GM21360 (cell line): ENCODE results near the gene GMPR.

ENCODE experiments used
- ATAC-seq: cut with Tn5 transposase; IDR thresholded peaks from one replicate; pipeline ENCODE4 v1.9.1; 2021; ENCODE audit warnings: mild to moderate bottlenecking, moderate library complexity; ENCODE audit not compliant: unreplicated experiment

The GMPR gene

DNA sequence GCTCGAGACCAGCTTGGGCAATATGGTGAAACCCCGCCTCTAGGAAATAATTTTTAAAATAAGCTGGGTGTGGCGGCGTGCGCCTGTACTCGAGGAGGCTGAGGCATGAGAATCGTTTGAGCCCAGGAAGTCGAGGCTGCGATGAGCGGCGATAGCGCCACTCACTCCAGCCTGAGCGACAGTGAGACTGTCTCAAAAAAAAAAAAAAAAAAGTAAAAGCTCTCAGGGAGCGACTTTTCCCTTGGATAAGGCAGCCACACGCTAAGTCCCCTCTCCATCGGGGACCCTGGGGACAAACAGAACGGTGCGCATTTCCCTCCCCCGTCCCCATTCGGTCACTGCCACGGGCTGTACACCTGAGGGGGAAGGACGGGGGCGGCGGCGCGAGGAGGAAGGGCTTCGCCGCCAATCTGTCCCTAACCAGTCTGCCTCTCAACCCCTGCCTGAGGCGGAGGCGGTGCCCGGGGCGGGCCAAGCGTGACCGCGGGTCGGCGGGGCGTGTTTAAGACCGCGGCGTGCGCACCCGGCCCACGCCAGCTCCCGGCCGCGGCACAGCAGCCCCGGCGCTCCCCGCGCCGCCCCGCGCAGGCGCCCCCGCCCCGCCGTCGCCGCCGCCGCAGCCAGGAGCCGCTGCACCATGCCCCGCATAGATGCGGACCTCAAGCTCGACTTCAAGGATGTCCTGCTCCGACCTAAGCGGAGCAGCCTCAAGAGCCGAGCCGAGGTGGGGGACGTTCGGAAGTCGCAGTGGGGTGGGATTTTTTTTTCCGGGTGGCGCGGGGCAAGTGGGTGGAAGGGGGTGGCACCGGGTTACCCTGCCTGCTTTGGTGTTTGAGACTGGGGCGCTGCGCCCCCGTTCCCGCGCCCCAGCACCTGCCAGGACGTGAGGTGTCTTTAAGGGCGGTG is at the start of gene GMPR:
GMPR (plus strand) TSS at position 531 of the 906 bp plus-strand sequence; CDS start at position 638, 107 bp downstream.
- ATAC-seq, result peak; percentile 60

DNA sequence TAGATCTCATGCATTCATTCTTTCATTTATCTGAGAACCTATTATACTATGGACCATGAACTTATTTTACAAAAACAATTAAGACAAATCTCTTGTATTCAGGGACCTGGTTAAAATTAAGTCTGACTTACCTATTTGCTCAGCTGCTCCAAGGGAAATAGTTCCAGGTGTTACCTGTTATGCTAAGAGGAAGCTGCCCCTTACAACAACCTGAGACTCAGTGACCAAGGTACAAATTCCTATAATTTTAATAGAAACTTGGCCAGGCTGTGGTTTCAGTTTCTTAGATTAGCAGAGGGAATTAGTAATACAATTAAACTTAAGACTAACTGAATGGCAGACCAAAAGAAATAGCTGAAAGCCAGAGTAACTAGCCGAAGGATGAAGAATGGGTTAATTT is 48.2 kb upstream of the GMPR start:
- no peak for ATAC-seq

DNA sequence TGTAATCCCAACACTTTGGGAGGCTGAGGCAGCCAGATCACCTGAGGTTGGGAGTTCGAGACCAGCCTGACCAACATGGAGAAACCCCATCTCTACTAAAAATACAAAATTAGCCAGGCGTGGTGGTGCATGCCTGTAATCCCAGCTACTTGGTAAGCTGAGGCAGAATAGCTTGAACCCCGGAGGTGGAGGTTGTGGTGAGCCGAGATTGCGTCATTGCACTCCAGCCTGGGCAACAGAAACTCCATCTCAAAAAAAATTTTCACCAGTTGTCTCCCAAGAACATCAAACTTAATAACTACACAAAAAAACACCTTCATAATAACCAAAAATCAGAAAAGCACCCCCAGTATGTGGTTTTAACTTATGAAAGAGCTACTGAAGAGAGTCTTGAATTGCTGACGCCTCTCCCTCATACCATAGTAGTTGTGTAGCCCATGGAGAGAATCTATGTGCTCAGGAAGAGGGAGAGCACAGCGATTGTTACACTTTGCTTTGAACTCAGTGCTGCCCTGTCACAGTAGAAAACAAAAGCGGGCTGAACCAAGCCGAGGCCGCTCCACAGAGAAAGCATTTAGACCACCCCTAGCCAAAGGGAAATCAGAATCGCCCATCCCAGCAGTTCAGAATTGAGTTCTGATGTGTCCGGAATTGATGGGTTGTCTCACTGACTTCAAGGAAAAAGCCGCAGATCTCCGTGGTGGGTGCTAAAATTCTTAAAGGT is 42.0 kb upstream of the GMPR start:
- no peak for ATAC-seq

DNA sequence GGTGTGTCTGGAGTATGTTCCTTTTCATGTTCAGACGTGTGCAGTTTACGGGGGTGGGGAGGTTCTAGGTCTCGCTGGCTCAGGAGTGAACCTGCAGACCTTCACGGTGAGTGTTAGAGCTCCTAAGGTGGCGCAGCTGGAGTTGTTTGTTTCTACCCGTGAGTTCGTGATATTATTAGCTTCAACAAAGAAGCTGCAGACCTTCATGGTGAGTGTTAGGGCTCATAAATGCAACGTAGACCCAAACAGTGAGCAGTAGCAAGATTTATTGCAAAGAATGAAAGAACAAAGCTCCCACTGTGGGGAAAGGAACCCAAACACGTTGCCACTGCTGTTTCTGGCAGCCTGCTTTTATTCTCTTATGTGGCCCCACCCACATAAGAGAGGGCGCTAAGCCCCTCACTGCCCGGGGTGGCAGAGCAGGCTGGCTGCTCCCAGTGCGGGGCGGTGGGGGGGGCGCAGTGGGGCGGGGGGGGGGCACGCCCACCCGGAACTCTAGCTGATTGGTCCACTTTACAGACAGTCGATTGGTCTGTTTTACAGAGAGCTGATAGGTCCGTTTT is 41.3 kb upstream of the GMPR start:
- no peak for ATAC-seq

DNA sequence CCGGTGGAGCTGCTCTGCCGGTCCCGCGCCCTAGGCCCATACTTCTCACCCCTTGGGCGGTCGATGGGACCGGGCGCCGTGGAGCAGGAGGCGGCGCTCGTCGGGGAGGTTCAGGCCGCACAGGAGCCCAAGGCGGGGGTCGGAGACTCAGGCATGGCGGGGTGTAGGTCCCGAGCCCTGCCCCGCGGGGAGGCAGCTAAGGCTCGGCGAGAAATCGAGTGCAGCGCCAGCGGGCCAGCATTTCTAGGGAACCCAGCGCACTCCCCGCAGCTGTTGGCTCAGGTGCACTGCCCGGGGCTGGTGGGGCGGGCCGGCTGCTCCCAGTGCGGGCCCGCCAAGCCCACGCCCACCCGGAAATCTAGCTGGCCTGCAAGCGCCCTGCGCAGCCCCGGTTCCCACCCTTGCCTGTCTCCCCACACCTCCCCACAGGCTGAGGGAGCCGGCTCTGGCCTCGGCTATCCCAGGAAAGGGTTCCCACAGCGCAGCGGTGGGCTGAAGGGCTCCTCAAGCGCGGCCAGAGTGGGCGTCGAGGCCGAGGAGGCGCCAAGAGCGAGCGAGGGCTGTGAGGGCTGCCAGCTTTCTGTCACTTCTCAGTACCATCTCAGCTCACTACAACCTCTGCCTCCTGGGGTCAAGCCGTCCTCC is 40.2 kb upstream of the GMPR start:
- no peak for ATAC-seq

DNA sequence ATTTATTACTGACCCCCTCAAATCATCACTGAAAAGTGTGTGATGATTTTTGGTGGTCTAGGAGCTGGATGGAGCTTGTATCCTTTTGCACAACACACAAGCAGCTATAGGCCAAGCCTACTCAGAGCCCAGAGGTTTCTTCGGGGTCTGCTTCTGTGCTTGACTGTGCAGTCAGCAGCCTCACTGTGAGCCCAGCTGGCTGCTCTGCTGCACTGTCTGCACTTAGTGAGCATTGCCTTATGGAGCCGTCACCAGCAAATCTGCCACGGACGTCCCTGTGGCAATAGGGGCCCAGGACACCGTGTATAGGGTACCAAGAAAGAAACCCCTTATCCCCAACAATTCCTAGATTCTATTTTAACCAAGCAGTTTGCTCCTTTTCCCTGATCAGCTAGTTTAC is 38.6 kb upstream of the GMPR start:
- ATAC-seq, result no peak

DNA sequence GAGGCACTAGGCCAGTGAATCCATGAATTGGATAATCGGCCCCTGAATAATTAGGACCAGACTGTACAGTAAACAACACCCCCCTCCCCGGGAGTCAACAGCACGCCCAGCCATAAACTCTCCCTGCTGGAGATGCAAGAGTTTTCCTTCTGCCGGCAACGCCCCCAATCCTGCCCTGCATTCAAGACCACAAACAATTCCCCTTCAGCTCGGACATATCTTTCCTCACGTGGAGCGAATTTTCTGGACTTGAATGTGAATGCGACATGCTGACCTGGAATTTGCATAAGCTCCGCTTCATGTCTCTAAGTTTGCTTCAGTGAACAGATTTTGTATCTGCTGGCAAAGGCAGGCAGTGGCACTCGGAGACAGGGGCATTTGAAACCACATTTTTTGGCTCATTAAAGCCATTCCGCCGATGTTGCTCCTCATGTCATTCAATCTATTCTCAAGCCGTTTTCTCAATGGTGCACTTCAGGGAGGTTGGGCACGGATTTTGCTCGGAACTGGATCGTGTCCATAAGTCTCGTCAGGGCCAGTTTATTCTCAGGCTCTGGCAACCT is 38.0 kb upstream of the GMPR start:
- no peak for ATAC-seq

DNA sequence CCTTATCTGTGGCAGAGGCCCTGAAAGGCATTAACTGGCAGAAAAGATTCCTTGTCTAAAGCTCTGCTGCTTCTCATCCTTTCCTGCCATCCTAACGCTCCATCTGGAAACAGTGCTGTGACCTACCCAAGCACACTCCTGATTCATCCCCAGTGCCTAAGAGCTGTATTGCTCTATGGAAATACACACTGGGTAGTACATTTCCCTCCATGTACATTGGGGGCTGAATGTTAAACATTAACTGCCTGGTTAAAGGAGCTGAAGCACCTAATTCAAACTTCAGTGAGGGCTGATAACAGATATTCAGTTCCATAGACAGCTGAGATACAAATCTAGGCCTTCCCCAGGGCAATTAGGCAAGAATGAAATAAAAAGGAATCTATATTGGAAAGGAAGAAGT is 36.7 kb upstream of the GMPR start:
- ATAC-seq, result no peak

DNA sequence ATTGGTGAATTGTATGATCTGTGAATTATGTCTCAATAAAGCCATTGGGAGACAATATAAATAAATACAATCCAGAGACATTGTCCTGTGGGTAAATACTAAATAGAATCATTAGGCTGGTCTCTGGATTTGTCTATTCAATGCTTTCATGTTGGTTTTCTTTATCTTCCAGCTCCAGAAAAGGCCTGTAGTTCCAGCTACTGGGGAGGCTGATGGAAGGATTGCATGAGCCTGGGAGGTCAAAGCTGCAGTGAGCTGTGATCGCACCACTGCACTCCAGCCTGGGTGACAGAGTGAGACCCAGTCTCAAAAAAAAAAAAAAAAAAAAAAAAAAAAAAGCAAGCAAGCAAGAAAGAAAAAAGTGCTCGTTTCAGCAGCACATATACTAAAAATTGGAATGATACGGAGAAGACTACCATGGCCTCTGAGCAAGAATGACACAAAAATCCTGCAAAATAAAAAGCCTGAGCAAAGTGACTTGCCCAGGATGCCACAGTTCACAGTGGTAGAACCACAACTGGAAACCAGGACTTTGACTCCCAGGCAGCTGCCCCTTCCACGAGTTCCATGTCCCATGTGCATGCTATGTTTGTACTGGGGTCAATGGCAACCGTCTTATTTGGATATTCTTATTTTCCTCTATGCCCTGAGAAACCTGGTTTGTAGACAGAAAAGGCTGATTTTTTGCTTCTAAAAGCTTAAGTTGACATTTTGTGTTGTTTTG is 33.6 kb upstream of the GMPR start:
- peak; percentile 11 for ATAC-seq

DNA sequence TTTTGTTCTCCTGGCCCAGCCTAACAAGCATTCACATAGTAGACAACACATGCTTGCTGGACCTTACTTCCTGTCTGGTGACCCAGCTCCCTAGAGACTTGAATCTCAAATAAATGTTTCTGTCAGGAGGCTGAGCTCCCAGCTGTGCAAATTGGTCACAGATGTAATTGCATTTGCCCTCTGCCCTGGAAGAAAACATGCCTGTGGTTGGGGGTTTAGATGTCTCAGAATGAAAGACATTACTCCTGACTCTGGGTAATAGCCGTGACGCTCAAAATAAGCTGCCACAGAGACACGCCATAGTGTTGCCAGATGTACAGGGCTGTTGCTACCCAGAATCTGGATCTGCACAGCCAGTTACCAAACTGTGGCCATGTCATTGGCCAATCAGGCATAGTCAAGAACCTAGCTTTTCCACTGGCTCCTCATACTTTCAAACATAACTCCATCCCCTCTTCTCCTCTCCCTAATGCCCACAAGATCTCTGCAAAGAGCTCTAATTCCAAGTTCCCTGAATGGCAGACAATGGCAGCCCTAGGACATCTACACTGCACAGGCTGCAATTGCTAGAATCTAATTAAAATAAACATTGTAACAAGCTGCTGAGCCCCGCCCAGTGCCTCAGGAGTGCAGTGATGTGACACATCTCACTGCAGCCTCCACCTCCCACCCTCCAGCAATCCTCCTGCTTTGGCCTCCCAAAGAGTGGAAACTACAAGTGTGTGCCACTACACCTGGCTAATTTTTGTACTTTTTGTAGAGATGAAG is 32.8 kb upstream of the GMPR start:
- ATAC-seq, result peak; percentile 87

DNA sequence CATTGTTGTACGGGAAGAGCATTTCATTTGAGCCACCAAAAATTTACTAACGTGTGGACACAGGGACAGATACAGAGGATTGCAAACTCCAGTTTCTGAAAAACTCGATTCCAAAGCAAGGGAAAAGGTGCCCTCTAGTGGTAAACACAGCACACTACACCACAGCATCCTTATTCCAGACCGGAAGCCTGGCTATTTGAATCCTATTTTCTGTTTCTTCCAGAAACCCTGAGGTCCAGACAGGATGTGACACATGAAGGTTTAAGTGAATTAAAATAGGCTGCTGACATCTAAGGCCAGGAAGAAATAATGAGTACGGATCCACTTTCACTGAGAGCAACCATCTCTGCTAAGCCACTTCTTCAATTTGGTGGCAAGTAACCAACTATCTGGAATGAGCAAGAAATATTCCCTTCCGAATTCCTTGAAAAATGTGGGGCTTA is 31.8 kb upstream of the GMPR start:
- ATAC-seq, result no peak

DNA sequence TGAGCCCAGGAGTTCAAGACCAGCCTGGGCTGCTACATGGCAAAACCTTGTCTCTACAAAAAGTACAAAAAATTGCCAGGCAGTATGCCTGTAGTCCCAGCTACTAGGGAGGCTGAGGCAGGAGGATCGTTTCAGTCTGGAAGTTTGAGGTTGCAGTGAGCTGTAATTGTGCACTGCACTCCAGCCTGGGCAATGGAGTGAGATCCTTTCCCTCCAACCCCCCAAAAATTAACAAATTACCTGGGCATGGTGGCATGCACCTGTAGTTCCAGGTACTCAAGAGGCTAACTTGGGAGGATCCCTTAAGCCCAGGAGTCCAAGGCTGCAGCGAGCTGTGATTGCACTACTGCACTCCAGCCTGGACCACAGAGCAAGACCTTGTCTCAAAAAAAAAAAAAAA is 29.4 kb upstream of the GMPR start:
- ATAC-seq, result no peak

DNA sequence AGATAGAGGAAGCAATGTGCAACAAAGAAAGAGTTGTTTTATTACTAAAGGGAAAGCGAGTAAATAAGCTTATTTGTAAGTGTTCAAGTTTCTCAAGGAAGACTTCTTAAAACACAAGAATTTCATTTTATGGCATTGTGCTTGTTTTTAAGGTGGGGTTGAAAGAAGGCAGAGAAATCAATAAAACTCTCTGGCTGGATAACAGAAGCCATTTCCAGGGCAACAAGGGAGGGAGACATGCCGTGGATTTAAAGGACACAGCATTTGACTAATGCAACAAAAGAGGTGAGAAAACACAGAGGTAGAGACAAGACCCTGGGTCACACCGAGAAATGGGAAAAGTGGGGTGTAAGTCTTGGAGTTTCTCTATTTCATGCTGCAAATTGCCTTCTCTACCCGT is 28.8 kb upstream of the GMPR start:
- no peak for ATAC-seq

DNA sequence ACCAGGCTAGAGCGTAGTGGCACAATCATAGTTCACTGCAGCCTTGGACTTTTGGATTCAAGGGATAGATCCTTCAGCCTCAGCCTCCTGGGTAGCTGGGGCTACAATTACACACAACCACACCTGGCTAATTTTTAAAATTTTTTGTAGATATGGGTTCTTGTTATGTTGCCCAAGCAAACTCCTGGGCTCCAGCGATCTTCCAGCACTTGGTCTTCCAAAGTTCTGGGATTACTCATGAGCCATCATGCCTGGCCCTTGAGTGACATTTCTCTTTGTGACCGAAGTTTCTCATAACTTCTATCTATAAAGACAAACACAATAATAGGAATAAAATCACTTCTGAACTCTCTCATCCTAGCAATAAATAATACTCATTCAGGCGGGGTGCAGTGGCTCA is 26.1 kb upstream of the GMPR start:
- ATAC-seq, result no peak

DNA sequence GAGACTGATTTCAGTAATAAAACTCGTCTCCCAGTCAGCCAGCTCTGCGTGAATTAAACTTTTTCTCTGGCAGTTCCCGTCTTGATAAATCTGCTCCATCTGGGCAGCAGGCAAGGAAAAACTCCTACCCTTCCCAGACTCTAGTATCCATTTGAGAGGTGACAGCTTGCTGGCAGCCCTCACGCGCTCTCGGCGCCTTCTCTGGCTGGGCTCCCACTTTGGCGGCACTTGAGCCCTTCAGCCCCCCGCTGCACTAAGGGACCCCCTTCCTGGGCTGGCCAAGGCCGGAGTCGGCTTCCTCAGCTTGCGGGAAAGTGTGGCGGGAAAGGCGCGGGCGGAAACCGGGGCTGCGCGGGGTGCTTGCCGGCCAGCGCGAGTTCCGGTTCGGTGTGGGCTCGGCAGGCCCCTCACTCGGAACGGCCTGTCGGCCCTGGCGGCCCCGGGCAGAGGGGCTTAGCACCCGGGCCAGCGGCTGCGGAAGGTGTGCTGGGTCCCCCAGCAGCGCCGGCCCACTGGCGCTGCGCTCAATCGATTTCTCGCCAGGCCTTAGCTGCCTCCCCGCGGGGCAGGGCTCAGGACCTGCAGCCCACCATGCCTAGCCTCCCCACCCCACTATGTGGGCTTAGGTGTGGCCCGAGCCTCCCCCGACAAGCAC is 21.8 kb upstream of the GMPR start:
- ATAC-seq, result no peak

DNA sequence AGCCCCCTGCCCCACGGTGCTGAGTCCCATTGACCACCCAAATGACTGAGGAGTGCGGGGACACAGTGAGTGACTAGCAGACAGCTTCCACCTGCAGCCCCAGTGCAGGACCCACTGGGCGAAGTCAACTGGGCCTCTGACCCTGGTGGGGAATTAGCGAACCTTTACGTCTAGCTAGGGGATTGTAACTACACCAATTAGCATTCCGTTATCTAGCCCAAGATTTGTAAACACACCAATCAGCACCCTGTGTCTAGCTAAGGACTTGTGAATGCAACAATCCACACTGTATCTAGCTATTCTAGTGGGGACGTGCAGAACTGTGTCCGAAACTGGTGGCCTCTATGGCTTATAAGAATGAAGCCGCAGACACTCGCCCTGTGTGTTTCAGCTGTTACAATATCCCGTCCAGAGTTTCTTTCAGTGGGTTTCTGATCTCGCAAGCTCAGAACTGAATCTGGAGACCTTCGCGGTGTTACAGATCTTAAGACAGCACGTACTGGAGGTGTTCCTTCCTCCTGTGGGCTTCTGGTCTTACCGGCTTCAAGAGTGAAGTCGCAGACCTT is 21.1 kb upstream of the GMPR start:
- ATAC-seq, result no peak

DNA sequence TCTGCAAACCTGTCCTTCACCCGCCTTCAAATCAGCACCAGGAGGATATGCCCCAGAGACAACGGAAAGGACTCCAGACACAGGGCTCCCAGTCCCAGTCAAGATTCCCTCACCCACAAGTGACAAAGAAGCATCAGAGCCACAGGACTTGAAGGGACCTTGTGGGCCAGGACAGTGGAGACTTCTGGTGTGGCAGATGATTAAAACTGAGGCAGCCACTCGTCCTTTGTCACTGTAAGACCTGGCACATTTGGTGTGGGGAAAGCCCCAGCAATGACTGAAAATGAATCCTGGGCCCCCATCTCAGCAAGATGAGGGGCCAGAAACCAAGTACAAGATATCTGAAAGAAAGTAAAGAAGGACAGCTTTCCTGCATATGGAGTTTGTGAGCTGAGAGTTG is 15.6 kb upstream of the GMPR start:
- no peak for ATAC-seq

DNA sequence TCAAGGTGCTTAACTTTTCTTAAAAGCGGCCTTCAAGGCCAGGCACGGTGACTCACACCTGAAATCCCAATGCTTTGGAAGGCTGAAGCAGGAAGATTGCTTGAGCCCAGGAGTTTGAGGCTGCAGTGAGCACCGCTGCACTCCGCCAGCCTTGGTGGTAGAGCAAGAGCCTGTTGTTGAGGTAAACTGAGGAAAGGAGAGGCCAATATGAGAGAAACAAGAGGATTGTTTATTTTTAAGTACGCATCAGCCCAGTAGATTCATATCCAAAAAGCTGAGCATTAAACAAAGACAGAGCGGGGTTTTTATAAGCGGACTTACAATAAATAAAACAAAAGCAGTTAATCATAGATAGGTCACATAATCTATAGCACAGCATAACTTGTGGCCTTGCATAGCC is 15.0 kb upstream of the GMPR start:
- ATAC-seq, result no peak

DNA sequence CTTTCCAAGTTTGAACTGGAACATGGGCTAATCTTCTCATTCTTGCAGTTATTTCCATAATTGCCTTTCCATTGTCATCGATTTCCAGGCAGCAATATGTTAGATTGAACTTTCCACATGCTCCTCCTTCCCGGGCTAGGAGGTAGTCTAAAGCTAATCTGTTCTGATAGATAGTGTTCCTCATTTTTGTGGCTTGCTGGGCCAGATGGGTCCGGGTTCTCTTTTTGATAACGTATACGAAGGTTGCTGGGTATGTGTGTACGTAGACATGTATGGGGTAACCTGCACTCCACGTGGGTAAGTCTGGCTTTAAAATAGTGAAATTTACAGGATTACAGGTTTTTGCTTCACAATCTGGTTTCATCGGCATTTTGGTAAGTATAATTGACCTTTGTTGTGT is 14.0 kb upstream of the GMPR start:
- ATAC-seq, result no peak
